Measurements from ENCODE around the gene MAPK9. TPM values are rescaled to one million over a fixed set of nuclear protein-coding genes. Genes with fewer than 3 reads are reported as not detected.

The MAPK9 gene
- 29.0 to 41.6 TPM (median 37.3 TPM) in 5 replicates for total RNA-seq (2022; extraction: Qiagen RNA extraction; ENCODE audit: low read depth)

GRCh38 chr5:180291943-180292831 is at the start of gene MAPK9:
TSS of gene MAPK9 (minus strand) at chr5:180292083. CDS start at chr5:180280561, 11,522 bp downstream.

GRCh38 chr5:180209137-180209581 is 82.7 kb downstream of the MAPK9 start, which contains the start of gene RASGEF1C:
TSS of gene RASGEF1C (minus strand) at chr5:180209211. CDS start at chr5:180138052, 71,159 bp downstream.

Other genes starting within 250 kb of the MAPK9 start
- gene RNF130, start 220.3 kb downstream of the MAPK9 start, total RNA-seq (2022; extraction: Qiagen RNA extraction; ENCODE audit: low read depth) = 36.3 to 47.7 TPM (median 44.6 TPM) in 5 replicates
- 0.09 to 0.16 TPM (median 0.10 TPM) in 4 of 5 replicates, not detected in the other for gene RASGEF1C, start 82.9 kb downstream of the MAPK9 start, total RNA-seq (2022; extraction: Qiagen RNA extraction; ENCODE audit: low read depth)
- 74.4 to 96.5 TPM (median 84.9 TPM) in 5 replicates for gene GFPT2, start 61.3 kb upstream of the MAPK9 start, total RNA-seq (2022; extraction: Qiagen RNA extraction; ENCODE audit: low read depth)
- gene CNOT6, start 202.3 kb upstream of the MAPK9 start, total RNA-seq (2022; extraction: Qiagen RNA extraction; ENCODE audit: low read depth) = 12.0 to 22.0 TPM (median 18.5 TPM) in 5 replicates